HepG2 (cell line): ENCODE data around the gene GOLT1A. TPM values are rescaled to one million over a fixed set of nuclear protein-coding genes. Genes with fewer than 3 reads are reported as not detected.

ENCODE experiments used
- ATF3 ChIP-seq: sonication (generic); formaldehyde crosslinking; IDR thresholded peaks from 2 replicates; pipeline ENCODE4 v1.4.0; 2020; ENCODE audit warnings: missing genetic modification reagents
- BHLHE40 ChIP-seq: IDR thresholded peaks from 2 replicates; pipeline ENCODE4 v1.6.1; 2011; ENCODE audit warnings: low read length, improper control_type of control experiment
- CREB3 ChIP-seq: sonication (generic); formaldehyde crosslinking; IDR thresholded peaks from 2 replicates; pipeline ENCODE4 v1.5.0; 2020; ENCODE audit warnings: missing genetic modification reagents
- EZH2 ChIP-seq: conservative IDR thresholded peaks from 2 replicates; pipeline ENCODE4 v1.6.1; 2012; ENCODE audit warnings: mild to moderate bottlenecking, low read depth, low read length, moderate library complexity
- HDAC1 ChIP-seq: sonication (generic); formaldehyde crosslinking; IDR thresholded peaks from 2 replicates; pipeline ENCODE4 v1.5.1; 2020; ENCODE audit warnings: mild to moderate bottlenecking, missing genetic modification reagents
- HNF1A ChIP-seq, 2 experiments: sonication (generic) in 1 of 2; formaldehyde crosslinking in 1 of 2; IDR thresholded peaks; 2 replicates each; pipeline versions ENCODE4 v1.4.0 to v1.6.1; 2016 to 2020; ENCODE audit warnings: borderline replicate concordance in 1 of 2, low read depth in 1 of 2, mild to moderate bottlenecking in 1 of 2, missing genetic modification reagents in 1 of 2
- MZF1 ChIP-seq: sonication (generic); formaldehyde crosslinking; IDR thresholded peaks from 2 replicates; pipeline ENCODE4 v1.8.1; 2023; ENCODE audit warnings: mild to moderate bottlenecking, missing genetic modification reagents, borderline replicate concordance
- POGK ChIP-seq: sonication (generic); formaldehyde crosslinking; conservative IDR thresholded peaks from 2 replicates; pipeline ENCODE4 v1.8.0; 2022; ENCODE audit warnings: mild to moderate bottlenecking, moderate library complexity, missing genetic modification reagents
- POLR2AphosphoS2 ChIP-seq: IDR thresholded peaks from 2 replicates; pipeline ENCODE4 v1.6.1; 2011; ENCODE audit warnings: low read depth, low read length, improper control_type of control experiment
- RFXANK ChIP-seq: IDR thresholded peaks from 2 replicates; pipeline ENCODE4 v1.6.1; 2016
- SKI ChIP-seq: fragments of 450-650 bp; IDR thresholded peaks from one replicate; pipeline ENCODE4 v1.6.1; 2018; ENCODE audit warnings: mild to moderate bottlenecking; ENCODE audit not compliant: partially characterized antibody
- SKIL ChIP-seq: sonication (generic); formaldehyde crosslinking; IDR thresholded peaks from 2 replicates; pipeline ENCODE4 v1.8.0; 2022; ENCODE audit warnings: missing genetic modification reagents, mild to moderate bottlenecking, moderate library complexity, borderline replicate concordance
- TCF7L2 ChIP-seq: IDR thresholded peaks from 2 replicates; pipeline ENCODE4 v1.6.1; 2011; ENCODE audit warnings: mild to moderate bottlenecking, low read depth, low read length, moderate library complexity
- THAP8 ChIP-seq: sonication (generic); formaldehyde crosslinking; IDR thresholded peaks from 2 replicates; pipeline ENCODE4 v1.5.1; 2020; ENCODE audit warnings: missing genetic modification reagents, mild to moderate bottlenecking, borderline replicate concordance
- ZC3H4 ChIP-seq: sonication (generic); formaldehyde crosslinking; IDR thresholded peaks from 2 replicates; pipeline ENCODE4 v1.4.0; 2020; ENCODE audit warnings: missing genetic modification reagents, borderline replicate concordance
- ZNF225 ChIP-seq: sonication (generic); formaldehyde crosslinking; IDR thresholded peaks from 2 replicates; pipeline ENCODE4 v1.4.0; 2020; ENCODE audit warnings: mild to moderate bottlenecking, missing genetic modification reagents
- ZNF44 ChIP-seq: sonication (generic); formaldehyde crosslinking; IDR thresholded peaks from 2 replicates; pipeline ENCODE4 v1.5.1; 2020; ENCODE audit warnings: mild to moderate bottlenecking, missing genetic modification reagents
- ZNF569 ChIP-seq: sonication (generic); formaldehyde crosslinking; IDR thresholded peaks from 2 replicates; pipeline ENCODE4 v1.5.0; 2020; ENCODE audit warnings: mild to moderate bottlenecking, missing genetic modification reagents, moderate library complexity, borderline replicate concordance
- ZNF616 ChIP-seq: sonication (generic); formaldehyde crosslinking; IDR thresholded peaks from 2 replicates; pipeline ENCODE4 v1.5.0; 2020; ENCODE audit warnings: low read depth, mild to moderate bottlenecking, missing genetic modification reagents
- polyA plus RNA-seq, 8 experiments: library from polyadenylated mRNA; depleted of rRNA in 3 of 8; stranded (reverse) in 7 of 8; unstranded in 1 of 8; fragments of >200 nt; fragmentation: Illumina TruSeq in 4 of 8; extraction: Trizol in 4 of 8; gene quantifications; 2 replicates each; pipeline versions ENCODE4 v1.2.1 to v1.2.3, GENCODE V29; 2011 to 2016; ENCODE audit warnings: low read depth in 4 of 8, missing spikeins in 1 of 8, mixed read lengths in 1 of 8; ENCODE audit not compliant: insufficient read depth in 1 of 8
- total RNA-seq, 5 experiments: library from RNA; depleted of rRNA; stranded (reverse); fragments of >200 nt; fragmentation: Illumina TruSeq; extraction: Trizol; gene quantifications; 2 replicates each; pipeline ENCODE4 v1.2.3, GENCODE V29; 2016; ENCODE audit warnings: low read depth in 1 of 5

GOLT1A gene
- total and polyA plus RNA-seq, 2 of the 13 experiments (the other 11 are each of a cell fraction or from before 2014, with no cell fraction given), result 25.8 to 28.0 TPM

GRCh38 chr1:204254031-204254661 lies 40.4 kb upstream of the GOLT1A start (continued):
- TF ChIP-seq POGK (CRISPR knock-in tag) (no peak), TCF7L2 (no peak), SKI (peak; percentile 57), BHLHE40 (no peak; the same call in 1 of the 2 replicates), RFXANK (CRISPR knock-in tag) (no peak), EZH2 (no peak), THAP8 (CRISPR knock-in tag) (no peak; the same call in 1 of the 2 replicates), SKIL (CRISPR knock-in tag) (no peak; the same call in 1 of the 2 replicates), ZNF616 (CRISPR knock-in tag) (0 out of 2 replicates have a peak, but pooled peaks have one; percentile 53), ATF3 (CRISPR knock-in tag) (no peak), MZF1 (CRISPR knock-in tag) (0 out of 2 replicates have a peak, but pooled peaks have one; percentile 68), ZNF44 (CRISPR knock-in tag) (0 out of 2 replicates have a peak, but pooled peaks have one; percentile 35), POLR2AphosphoS2 (no peak), HNF1A (IDR thresholded peaks at IDR 0.05; ENCODE audit: low read depth) (peak; percentile 64), HNF1A (CRISPR knock-in tag; IDR thresholded peaks at IDR 0.05; ENCODE audit: borderline replicate concordance) (peak; percentile 87), ZC3H4 (CRISPR knock-in tag) (no peak), ZNF569 (CRISPR knock-in tag) (no peak), ZNF225 (CRISPR knock-in tag) (peak; percentile 63; the same call in 1 of the 2 replicates), HDAC1 (peak; percentile 82), CREB3 (CRISPR knock-in tag) (no peak)
